CMK (cell line): ENCODE measurements around the gene MYBPC2.

Experiments
- DNase-seq: peaks from one replicate; pipeline ENCODE4 v3.0.0-alpha.2; 2010; ENCODE audit warnings: low read depth

MYBPC2 gene

GRCh38 chr19:50500753-50501151 lies 68.1 kb downstream of the MYBPC2 start:
- DNase-seq = no peak

GRCh38 chr19:50501186-50501567 lies 68.5 kb downstream of the MYBPC2 start:
- no peak for DNase-seq

GRCh38 chr19:50501568-50502475 lies 69.1 kb downstream of the MYBPC2 start:
- DNase-seq = no peak

- DNase-seq = no peak
These were observed 73.3 kb downstream of the MYBPC2 start for GRCh38 chr19:50505856-50506611.

DNA sequence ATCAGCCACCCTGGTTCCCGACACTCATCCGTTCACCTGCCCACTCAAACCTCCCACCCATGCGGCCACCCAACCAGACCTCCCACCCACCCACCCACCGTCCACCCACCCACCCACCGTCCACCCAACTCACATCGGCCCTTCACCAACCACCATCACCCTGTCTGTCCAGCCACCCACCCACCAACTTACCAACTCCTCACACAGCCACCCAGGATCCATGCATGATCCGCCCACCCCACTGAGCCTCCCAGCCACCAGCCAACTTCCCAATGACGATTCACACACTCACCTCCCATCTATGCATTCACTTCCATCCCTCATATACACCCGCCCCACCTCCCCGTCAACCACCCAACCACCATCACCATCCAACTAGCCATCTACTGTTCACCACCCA lies 74.0 kb downstream of the MYBPC2 start:
- DNase-seq = no peak

GRCh38 chr19:50507376-50507775 lies 74.7 kb downstream of the MYBPC2 start:
- no peak for DNase-seq

DNA sequence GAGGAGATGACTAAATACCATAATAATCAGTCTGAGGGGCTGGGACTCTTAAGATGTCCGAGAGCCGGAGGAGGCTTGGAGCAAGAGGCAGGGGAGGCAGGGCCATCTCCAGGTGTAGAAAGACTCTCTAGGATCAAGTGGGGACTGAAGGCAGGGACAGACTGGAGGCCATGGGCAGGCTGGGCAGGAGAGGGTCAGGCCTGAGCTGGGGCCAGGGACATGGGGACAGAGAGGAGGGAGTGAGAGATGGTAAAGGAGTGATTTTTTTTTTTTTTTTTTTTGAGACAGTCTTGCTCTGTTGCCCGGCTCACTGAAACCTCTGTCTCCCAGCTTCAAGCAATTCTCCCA lies 76.1 kb downstream of the MYBPC2 start:
- DNase-seq = no peak

DNA sequence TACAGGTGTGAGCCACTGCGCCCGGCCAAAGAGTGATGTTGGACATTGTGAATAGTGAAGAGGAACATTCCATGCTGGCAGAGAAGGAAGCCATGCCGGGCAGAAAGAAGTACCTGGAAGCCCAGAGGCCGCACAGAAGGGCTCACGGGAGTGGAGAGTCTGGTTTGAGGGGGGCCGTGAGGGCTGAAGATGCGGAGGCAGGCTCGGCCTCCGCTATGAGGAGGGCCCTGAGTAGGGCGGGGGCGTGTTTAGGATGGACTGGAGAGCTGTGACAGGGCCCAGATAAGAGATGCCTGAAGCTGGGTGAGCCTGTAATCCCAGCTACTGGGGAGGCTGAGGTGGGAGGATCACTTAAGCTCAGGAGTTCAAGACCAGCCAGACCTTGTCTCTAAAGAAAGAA lies 76.7 kb downstream of the MYBPC2 start:
- no peak for DNase-seq

- DNase-seq = no peak
These were observed 77.5 kb downstream of the MYBPC2 start for GRCh38 chr19:50510121-50510670.

DNA sequence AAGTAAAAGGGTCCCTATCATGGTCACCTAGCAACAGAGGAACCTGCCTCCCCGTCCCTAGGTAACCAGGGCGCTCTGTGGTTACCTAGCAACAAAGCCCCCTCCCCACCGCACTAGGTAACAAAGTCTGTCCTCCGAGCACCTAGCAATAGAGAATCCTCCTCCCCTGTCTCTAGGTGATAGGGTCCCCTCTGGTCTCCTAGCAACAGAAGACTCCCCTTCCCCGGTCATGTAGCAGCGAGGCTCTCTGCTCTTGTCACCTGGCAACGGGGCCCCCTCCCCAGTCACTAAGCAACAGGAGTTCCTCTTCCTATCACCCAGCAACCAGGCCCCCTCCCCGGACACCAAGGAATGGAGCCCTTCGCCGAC lies 78.0 kb downstream of the MYBPC2 start:
- DNase-seq = no peak

GRCh38 chr19:50511069-50511822 lies 78.6 kb downstream of the MYBPC2 start, which contains the start of gene JOSD2:
JOSD2 (minus strand) TSS chr19:50511191; CDS start chr19:50510431, 760 bp downstream.
- DNase-seq = peak; percentile 100

DNA sequence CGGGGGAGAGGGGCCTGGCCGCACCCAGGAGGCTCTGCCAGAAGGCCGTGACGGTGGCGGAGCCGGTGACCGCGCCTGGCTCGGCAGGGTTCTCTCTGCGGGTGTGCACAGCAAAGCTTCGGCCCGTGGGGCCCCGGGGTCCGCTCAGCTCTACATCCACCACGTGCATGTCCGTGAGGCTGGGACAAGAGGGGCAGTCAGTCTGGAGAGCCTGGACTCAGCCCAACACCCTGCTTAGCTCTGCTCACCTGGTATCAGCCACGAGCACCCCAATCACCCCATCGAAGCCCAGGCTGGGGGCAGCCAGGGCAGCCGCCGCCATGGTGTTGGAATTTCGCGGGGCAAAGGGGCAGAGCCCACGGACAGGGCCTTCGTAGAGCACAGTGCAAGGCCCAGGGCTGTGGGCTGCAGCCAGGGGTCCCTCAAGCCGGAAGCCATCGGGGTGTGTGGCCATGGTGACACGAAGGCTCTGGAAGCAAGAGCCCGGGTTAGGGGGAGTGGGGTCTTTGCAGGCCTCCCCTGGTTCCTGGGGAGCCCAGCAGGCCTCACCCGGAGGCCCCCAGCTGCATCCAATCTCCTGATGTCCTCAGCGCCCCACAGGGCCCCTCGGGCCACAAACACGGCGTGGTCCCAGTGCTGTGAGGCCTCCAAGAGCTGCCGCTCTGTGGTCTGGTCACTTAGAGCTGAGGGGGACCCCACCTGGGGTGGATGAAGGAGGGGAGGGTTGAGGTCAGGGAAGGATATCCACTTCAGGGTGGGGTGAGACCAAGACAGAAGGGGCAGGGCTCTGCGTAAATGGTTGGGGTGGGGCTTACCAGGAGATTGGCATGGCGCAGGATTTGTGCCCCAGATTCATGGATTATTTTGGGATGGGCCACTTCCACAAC lies 79.7 kb downstream of the MYBPC2 start:
- no peak for DNase-seq

- DNase-seq = no peak
These were observed 80.5 kb downstream of the MYBPC2 start for GRCh38 chr19:50512999-50513745.

GRCh38 chr19:50513746-50514345 lies 81.2 kb downstream of the MYBPC2 start, which contains the start of gene ASPDH:
ASPDH (minus strand) TSS chr19:50513913; CDS start chr19:50513823, 90 bp downstream.
- DNase-seq = no peak

DNA sequence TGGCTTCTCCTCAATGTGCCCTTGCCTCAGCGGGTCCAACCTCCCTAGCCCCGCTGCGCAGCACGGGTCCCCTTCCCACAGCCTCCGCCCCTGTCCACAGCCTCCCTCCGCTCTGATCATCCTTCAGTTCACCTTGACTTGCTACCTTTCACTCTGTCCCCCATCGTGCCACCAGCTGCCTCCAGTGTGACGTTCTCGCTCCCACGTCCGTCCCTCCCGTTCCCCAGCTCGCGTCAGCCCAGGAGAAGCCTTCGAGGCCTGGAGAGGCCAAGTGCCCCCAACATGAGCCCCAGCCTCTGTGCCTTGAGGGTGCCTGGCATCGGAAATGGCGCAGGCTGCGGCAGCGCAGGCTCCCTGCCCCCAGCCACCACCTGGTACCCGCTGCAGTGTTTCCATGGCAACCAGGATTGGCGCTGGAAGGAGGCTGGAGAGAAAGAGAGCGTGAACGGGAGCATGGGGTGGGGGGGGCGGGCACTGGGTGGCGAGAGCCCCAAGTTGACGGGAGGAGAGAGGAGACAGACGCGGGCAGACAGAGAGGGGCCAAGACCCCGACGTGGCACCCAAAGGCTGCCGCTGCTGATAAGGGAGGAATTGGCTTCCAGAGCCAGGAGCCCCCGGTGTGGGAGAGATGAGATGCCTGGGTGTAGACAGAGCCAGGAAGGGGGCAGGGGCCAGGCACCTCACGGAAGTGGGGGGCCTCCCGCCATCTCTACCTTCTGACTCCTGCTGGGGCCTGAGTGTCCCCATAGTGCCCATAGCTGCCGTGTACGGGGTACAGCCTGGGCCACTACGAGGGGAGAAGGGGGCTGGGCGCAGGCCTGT lies 81.9 kb downstream of the MYBPC2 start:
- no peak for DNase-seq

- DNase-seq = no peak
These were observed 82.5 kb downstream of the MYBPC2 start for GRCh38 chr19:50515168-50515561.
